Trophoblast cell (in vitro differentiated cells and primary cell): Measurements from ENCODE around the gene KLHDC8A.

Source experiments
- DNase-seq, 2 donors: peaks; one replicate each; pipeline ENCODE4 v3.0.0-alpha.2; 2016
- H2AFZ ChIP-seq: 2 replicates; pipeline ENCODE4 v1.6.1; 2013; ENCODE audit warnings: low read length, moderate library complexity, mild to moderate bottlenecking; ENCODE audit not compliant: insufficient read depth, poor library complexity
- H2AK5ac ChIP-seq: 2 replicates; pipeline ENCODE4 v1.6.1; 2013; ENCODE audit warnings: mild to moderate bottlenecking, low read length
- H2BK120ac ChIP-seq: 2 replicates; pipeline ENCODE4 v1.6.1; 2013; ENCODE audit warnings: low read length, mild to moderate bottlenecking, moderate library complexity; ENCODE audit not compliant: insufficient read depth, poor library complexity
- H2BK12ac ChIP-seq: 2 replicates; pipeline ENCODE4 v1.6.1; 2013; ENCODE audit warnings: mild to moderate bottlenecking, low read length, moderate library complexity
- H2BK5ac ChIP-seq: 2 replicates; pipeline ENCODE4 v1.6.1; 2013; ENCODE audit warnings: low read length, low read depth, moderate library complexity, mild to moderate bottlenecking; ENCODE audit not compliant: poor library complexity
- H3K14ac ChIP-seq: 2 replicates; pipeline ENCODE4 v1.6.1; 2013; ENCODE audit warnings: mild to moderate bottlenecking, low read length
- H3K18ac ChIP-seq: 2 replicates; pipeline ENCODE4 v1.6.1; 2013; ENCODE audit warnings: mild to moderate bottlenecking, low read length
- H3K23ac ChIP-seq: 2 replicates; pipeline ENCODE4 v1.6.1; 2013; ENCODE audit warnings: low read length
- H3K27ac ChIP-seq: 2 replicates; pipeline ENCODE4 v1.5.1; 2013; ENCODE audit warnings: low read depth, mild to moderate bottlenecking, inconsistent platforms, low read length, moderate library complexity
- H3K27me3 ChIP-seq: 2 replicates; pipeline ENCODE4 v1.6.1; 2013; ENCODE audit warnings: inconsistent platforms, mild to moderate bottlenecking, low read length, moderate library complexity; ENCODE audit not compliant: insufficient read depth
- H3K36me3 ChIP-seq, 2 experiments: 1 replicate in 1 of 2; 2 replicates in 1 of 2; pipeline ENCODE4 v1.6.1; 2013; ENCODE audit warnings: low read length in 2 of 2, mild to moderate bottlenecking in 2 of 2, moderate library complexity in 1 of 2; ENCODE audit not compliant: insufficient read depth in 2 of 2, control insufficient read depth in 1 of 2
- H3K4ac ChIP-seq: 2 replicates; pipeline ENCODE4 v1.6.1; 2013; ENCODE audit warnings: low read depth, mild to moderate bottlenecking, low read length, moderate library complexity
- H3K4me1 ChIP-seq, 2 experiments: 1 replicate in 1 of 2; 2 replicates in 1 of 2; pipeline ENCODE4 v1.6.1; 2013; ENCODE audit warnings: low read length in 2 of 2, mild to moderate bottlenecking in 2 of 2, moderate library complexity in 1 of 2; ENCODE audit not compliant: insufficient read depth in 2 of 2, control insufficient read depth in 1 of 2
- H3K4me2 ChIP-seq: 2 replicates; pipeline ENCODE4 v1.6.1; 2013; ENCODE audit warnings: inconsistent platforms, mild to moderate bottlenecking, low read length, moderate library complexity
- H3K4me3 ChIP-seq: 2 replicates; pipeline ENCODE4 v1.5.1; 2013; ENCODE audit warnings: mild to moderate bottlenecking, low read depth, low read length, inconsistent platforms
- H3K79me1 ChIP-seq: one replicate; pipeline ENCODE4 v1.6.1; 2013; ENCODE audit warnings: low read length
- H3K79me2 ChIP-seq: 2 replicates; pipeline ENCODE4 v1.6.1; 2013; ENCODE audit warnings: low read length, mild to moderate bottlenecking; ENCODE audit not compliant: control insufficient read depth, insufficient read depth, poor library complexity
- H3K9ac ChIP-seq: 2 replicates; pipeline ENCODE4 v1.6.1; 2013; ENCODE audit warnings: mild to moderate bottlenecking, low read length
- H3K9me3 ChIP-seq: 2 replicates; pipeline ENCODE4 v1.6.1; 2013; ENCODE audit warnings: low read depth, mild to moderate bottlenecking, control low read depth, inconsistent platforms, low read length; ENCODE audit not compliant: insufficient read depth
- H4K12ac ChIP-seq: 2 replicates; pipeline ENCODE4 v1.6.1; 2013; ENCODE audit warnings: low read depth, mild to moderate bottlenecking, low read length, moderate library complexity
- H4K8ac ChIP-seq: 2 replicates; pipeline ENCODE4 v1.6.1; 2013; ENCODE audit warnings: low read depth, mild to moderate bottlenecking, low read length, moderate library complexity
- H4K91ac ChIP-seq: one replicate; pipeline ENCODE4 v1.6.1; 2013; ENCODE audit warnings: low read depth, mild to moderate bottlenecking, low read length, moderate library complexity
- WGBS: extraction: QIAGEN DNeasy Blood & Tissue Kit; methylation state at CpG from one replicate; pipeline ENCODE4 v1.1.7; 2013; ENCODE audit warnings: missing lambda C conversion rate; ENCODE audit not compliant: insufficient read length, insufficient coverage; ENCODE audit errors: extremely low coverage; 5-methylcytosine and 5-hydroxymethylcytosine counted together

KLHDC8A gene

GRCh38 chr1:205396967-205397616 lies 40.4 kb upstream of the KLHDC8A start:
- no peaks in the 10 kb centered on the region for H3K4me1 ChIP-seq
- no peak overlapping the region for H3K4me3 ChIP-seq
- H3K18ac ChIP-seq, result no peak overlapping the region
- H3K4me2 ChIP-seq, result no peak overlapping the region
- H3K27ac ChIP-seq, result no peak overlapping the region
- H3K79me1 ChIP-seq, result no peaks in the 10 kb centered on the region
- peak in 1 of 2 donors; percentile 35 for DNase-seq
- H3K36me3 ChIP-seq, result no peaks in the 10 kb centered on the region
- H3K9me3 ChIP-seq, result no peaks in the 10 kb centered on the region
- no CpG with 5 or more reads among the region's 6 CpGs for WGBS
- no peak overlapping the region for H4K12ac ChIP-seq
- H3K79me2 ChIP-seq, result no peaks in the 10 kb centered on the region
- no peaks in the 10 kb centered on the region for H3K27me3 ChIP-seq
- H4K91ac ChIP-seq, result no peak overlapping the region
- no peak overlapping the region for H2BK120ac ChIP-seq
- no peak overlapping the region for H3K14ac ChIP-seq
- no peak overlapping the region for H2BK5ac ChIP-seq
- H3K4ac ChIP-seq, result no peak overlapping the region
- H2AK5ac ChIP-seq, result no peak overlapping the region
- no peak overlapping the region for H2BK12ac ChIP-seq
- H3K9ac ChIP-seq, result no peak overlapping the region
- H3K23ac ChIP-seq, result no peak overlapping the region
- H2AFZ ChIP-seq, result no peak overlapping the region
- H4K8ac ChIP-seq, result no peak overlapping the region

GRCh38 chr1:205395616-205396015 lies 38.9 kb upstream of the KLHDC8A start:
- H3K27ac ChIP-seq, result no peak overlapping the region
- no peak overlapping the region for H2BK12ac ChIP-seq
- H3K9ac ChIP-seq, result no peak overlapping the region
- H3K9me3 ChIP-seq, result no peaks in the 10 kb centered on the region
- H3K4me3 ChIP-seq, result no peak overlapping the region
- no peak overlapping the region for H4K91ac ChIP-seq
- H3K4me2 ChIP-seq, result no peak overlapping the region
- H2BK5ac ChIP-seq, result no peak overlapping the region
- H2AFZ ChIP-seq, result no peak overlapping the region
- no peak overlapping the region for H2AK5ac ChIP-seq
- DNase-seq, result no peak
- H3K27me3 ChIP-seq, result no peaks in the 10 kb centered on the region
- H2BK120ac ChIP-seq, result no peak overlapping the region
- H3K79me2 ChIP-seq, result no peaks in the 10 kb centered on the region
- no peaks in the 10 kb centered on the region for H3K4me1 ChIP-seq
- no peaks in the 10 kb centered on the region for H3K36me3 ChIP-seq
- no CpG with 5 or more reads among the region's 3 CpGs for WGBS
- H3K14ac ChIP-seq, result no peak overlapping the region
- no peak overlapping the region for H3K23ac ChIP-seq
- H3K79me1 ChIP-seq, result no peaks in the 10 kb centered on the region
- no peak overlapping the region for H3K4ac ChIP-seq
- no peak overlapping the region for H3K18ac ChIP-seq
- no peak overlapping the region for H4K12ac ChIP-seq
- no peak overlapping the region for H4K8ac ChIP-seq

- H3K79me2 ChIP-seq, result no peaks in the 10 kb centered on the region
- H2BK12ac ChIP-seq, result no peak overlapping the region
- no peak overlapping the region for H3K4me2 ChIP-seq
- no peak overlapping the region for H3K4ac ChIP-seq
- H2AFZ ChIP-seq, result no peak overlapping the region
- H3K14ac ChIP-seq, result no peak overlapping the region
- no peak overlapping the region for H3K4me3 ChIP-seq
- DNase-seq, result no peak
- H2BK5ac ChIP-seq, result no peak overlapping the region
- no peaks in the 10 kb centered on the region for H3K9me3 ChIP-seq
- H2AK5ac ChIP-seq, result no peak overlapping the region
- H3K79me1 ChIP-seq, result no peaks in the 10 kb centered on the region
- no peak overlapping the region for H4K12ac ChIP-seq
- no peak overlapping the region for H4K8ac ChIP-seq
- H3K23ac ChIP-seq, result no peak overlapping the region
- no peaks in the 10 kb centered on the region for H3K4me1 ChIP-seq
- no peak overlapping the region for H3K9ac ChIP-seq
- no peaks in the 10 kb centered on the region for H3K27me3 ChIP-seq
- no peaks in the 10 kb centered on the region for H3K36me3 ChIP-seq
- no peak overlapping the region for H3K27ac ChIP-seq
- no peak overlapping the region for H3K18ac ChIP-seq
- WGBS, result no CpG with 5 or more reads among the region's 1 CpG
- no peak overlapping the region for H2BK120ac ChIP-seq
- H4K91ac ChIP-seq, result no peak overlapping the region
Observed at GRCh38 chr1:205392650-205393049, 35.9 kb upstream of the KLHDC8A start.

- Histone ChIP-seq H3K4me3 (no peak overlapping the region), H3K4me1 (no peaks in the 10 kb centered on the region), H4K12ac (no peak overlapping the region), H3K18ac (no peak overlapping the region), H2BK12ac (no peak overlapping the region), H3K36me3 (no peaks in the 10 kb centered on the region), H2BK5ac (no peak overlapping the region), H3K14ac (no peak overlapping the region), H3K27ac (no peak overlapping the region), H3K79me1 (no peaks in the 10 kb centered on the region), H3K9ac (no peak overlapping the region), H3K9me3 (no peaks in the 10 kb centered on the region), H4K91ac (no peak overlapping the region), H2AK5ac (no peak overlapping the region), H3K4me2 (no peak overlapping the region), H3K27me3 (no peaks in the 10 kb centered on the region), H3K79me2 (no peaks in the 10 kb centered on the region), H2BK120ac (no peak overlapping the region), H3K4ac (no peak overlapping the region), H4K8ac (no peak overlapping the region), H2AFZ (no peak overlapping the region), H3K23ac (no peak overlapping the region)
- DNase-seq, result no peak
- WGBS, result no CpG with 5 or more reads among the region's 7 CpGs
Observed at GRCh38 chr1:205391386-205391785, 34.7 kb upstream of the KLHDC8A start.
